MM.1S (cell line): ENCODE results near the gene CBX8.

Experiments
- CTCF ChIP-seq: fragments of 300-600 bp; sonication (generic); IDR thresholded peaks from 2 replicates; pipeline ENCODE4 v1.5.1; 2016; ENCODE audit warnings: antibody characterized with exemption, low read length, mixed read lengths
- EZH2phosphoT487 ChIP-seq: fragments of 300-600 bp; sonication (generic); IDR thresholded peaks from 2 replicates; pipeline ENCODE4 v1.6.1; 2018; ENCODE audit warnings: antibody characterized with exemption, low read length

- TF ChIP-seq CTCF (no peak), EZH2phosphoT487 (no peak)
Observed at GRCh38 chr17:79752175-79752574, 44.7 kb downstream of the CBX8 start.
